Heart left ventricle (tissue), 16 donors: Measurements from ENCODE around the gene CHMP2A. TPM values are rescaled to one million over a fixed set of nuclear protein-coding genes. Genes with fewer than 3 reads are reported as not detected.

Experiments used
- ATAC-seq, 4 donors: fragments of 200-7000 bp; cut with Tn5 transposase; one replicate each; pipeline ENCODE4 v1.9.1; 2020 to 2022; ENCODE audit warnings: moderate library complexity in 4 of 4, mild to moderate bottlenecking in 3 of 4, moderate number of reproducible peaks in 1 of 4
- DNase-seq, 5 donors: peaks; one replicate each; pipeline ENCODE4 v3.0.0-alpha.2; 2020
- H3K27ac ChIP-seq, 12 donors: fragments of 200-600 bp; sonication (generic) in 4 of 12; one replicate each; pipeline versions ENCODE4 v1.5.0 to v1.8.0; 2016 to 2022; ENCODE audit warnings: mild to moderate bottlenecking in 2 of 12
- H3K27me3 ChIP-seq, 9 donors: fragments of 200-600 bp; sonication (generic) in 2 of 9; one replicate each; pipeline versions ENCODE4 v1.5.1 to v1.8.0; 2016 to 2022; ENCODE audit warnings: mild to moderate bottlenecking in 3 of 9
- H3K36me3 ChIP-seq, 9 donors: fragments of 200-600 bp; sonication (generic) in 2 of 9; one replicate each; pipeline versions ENCODE4 v1.5.0 to v1.8.0; 2018 to 2022; ENCODE audit warnings: mild to moderate bottlenecking in 2 of 9
- H3K4me1 ChIP-seq, 12 donors: fragments of 200-600 bp; sonication (generic) in 4 of 12; one replicate each; pipeline versions ENCODE4 v1.5.0 to v1.8.0; 2016 to 2022; ENCODE audit warnings: mild to moderate bottlenecking in 3 of 12
- H3K4me3 ChIP-seq, 12 donors: fragments of 200-600 bp; sonication (generic) in 4 of 12; one replicate each; pipeline versions ENCODE4 v1.5.0 to v1.8.0; 2017 to 2022; ENCODE audit warnings: mild to moderate bottlenecking in 9 of 12, moderate library complexity in 4 of 12
- H3K9me3 ChIP-seq, 12 donors: fragments of 200-600 bp; sonication (generic) in 4 of 12; one replicate each; pipeline versions ENCODE4 v1.5.0 to v1.8.0; 2016 to 2022; ENCODE audit warnings: mild to moderate bottlenecking in 1 of 12
- CTCF ChIP-seq, 12 donors: fragments of 200-600 bp; sonication (generic) in 4 of 12; IDR thresholded peaks; one replicate each; pipeline versions ENCODE4 v1.5.0 to v1.8.0; 2018 to 2022; ENCODE audit warnings: antibody characterized with exemption in 12 of 12, mild to moderate bottlenecking in 5 of 12
- POLR2A ChIP-seq, 2 donors: fragments of 450-650 bp; IDR thresholded peaks; one replicate each; pipeline ENCODE4 v1.6.1; 2017; ENCODE audit warnings: antibody characterized with exemption in 2 of 2, mild to moderate bottlenecking in 2 of 2, moderate library complexity in 2 of 2
- WGBS, 4 donors: extraction: QIAGEN DNeasy Blood & Tissue Kit in 2 of 4; methylation state at CpG; one replicate each; pipeline versions ENCODE4 v1.1.5 to v1.1.7; 2013 to 2018; 5-methylcytosine and 5-hydroxymethylcytosine counted together
- intact Hi-C, 10 donors: fragments of 100-400 bp; cut with DNase I; formaldehyde crosslinking; loops; one replicate each; pipeline versions ENCODE4 v1.11.1 to v1.14.2; 2022
- polyA plus RNA-seq, 2 donors: library from polyadenylated mRNA; stranded (reverse); fragments of 200-250 nt; gene quantifications; one replicate each; pipeline ENCODE4 v1.2.3, GENCODE V29; 2013
- total RNA-seq, 9 donors: library from RNA; depleted of rRNA in 2 of 9; stranded (reverse); fragments of >200 nt in 2 of 9; fragmentation: NEBNext Ultra II Directional in 3 of 9; extraction: Animal tissue kit (Norgen Biotek cat#: 25700) in 3 of 9; gene quantifications; one replicate each; pipeline versions ENCODE4 v1.1.0 to v1.2.4, GENCODE V29; 2016 to 2023
- donor health status: ischemic (EF 13 %, LVEDD 7.1; RV severe dilation, severe dysfunction).
- donor health status: healthy with polysubstance abuse.
- donor health status: DM: no; HTN: yes; CAD: no.
- donor health status: DM: no; HTN: no; CAD: no.
- donor health status: ischemic (EF 25% LVEDD 6.9; RV normal size, moderate dysfunction).
- donor health status: ischemic (EF 25% LVEDD 5.7; RV mildly dilated, moderate dysfunction).
- donor health status: healthy.
- donor health status: DM: yes; HTN: yes; CAD: no.
- donor health status: ischemic (EF 35%, LVEDD 5.7; RV mildly dilated, moderate dysfunction).
- donor health status: nonischemic (EF 11% LVEDD 7.7; RV severe dilation, severe dysfunction).
- donor health status: DM: yes; HTN: yes; CAD: no.
- donor health status: PGD.
- donor health status: ischemic (EF 29% LVEDD 5.4; RV normal size, mild dysfunction).
- donor health status: nonischemic (EF 23%, LVEDD 6.1; RV moderate dilation, normal function).

The CHMP2A gene
- total and polyA plus RNA-seq, 11 donors, result 113 to 266 (median 138) TPM

- no peaks in the 10 kb centered on the region for H3K9me3 ChIP-seq
- H3K36me3 ChIP-seq, result no peaks in the 10 kb centered on the region
- TF ChIP-seq POLR2A (IDR thresholded peaks at IDR 0.05) (no peak), CTCF (IDR thresholded peaks at IDR 0.05) (no peak)
- H3K27me3 ChIP-seq, result peaks cover 0 to 20% (median 11%) of the 10 kb centered on the region in 9 donors
- no peak overlapping the region for H3K4me3 ChIP-seq
- WGBS, 4 donors, result 80 to 91% (median 88%) methylated on average over 8 of the region's 8 CpGs
- DNase-seq, result no peak
- intact Hi-C loops, result no loop called here
- ATAC-seq, result no peak
- peaks cover 0 to 12% (median 7%) of the 10 kb centered on the region in 12 donors for H3K4me1 ChIP-seq
- no peak overlapping the region for H3K27ac ChIP-seq
Measured at GRCh38 chr19:58536852-58537798, 17.8 kb downstream of the CHMP2A start.

GRCh38 chr19:58535857-58536256, 19.0 kb downstream of the CHMP2A start:
- DNase-seq, result no peak
- Histone ChIP-seq H3K4me1 (peaks cover 0 to 12% (median 7%) of the 10 kb centered on the region in 12 donors), H3K4me3 (no peak overlapping the region), H3K27ac (no peak overlapping the region), H3K36me3 (no peaks in the 10 kb centered on the region), H3K27me3 (peaks cover 0 to 23% (median 11%) of the 10 kb centered on the region in 9 donors), H3K9me3 (no peaks in the 10 kb centered on the region)
- intact Hi-C loops, result no loop called here
- no peak for ATAC-seq
- WGBS, 4 donors, result 85 to 96% (median 94%) methylated on average over 3 of the region's 3 CpGs
- TF ChIP-seq POLR2A (IDR thresholded peaks at IDR 0.05) (no peak), CTCF (IDR thresholded peaks at IDR 0.05) (no peak)

GRCh38 chr19:58531034-58531840, 23.7 kb downstream of the CHMP2A start:
- Histone ChIP-seq H3K27ac (no peak overlapping the region), H3K4me1 (no peaks in the 10 kb centered on the region), H3K36me3 (no peaks in the 10 kb centered on the region), H3K9me3 (no peaks in the 10 kb centered on the region), H3K4me3 (no peak overlapping the region), H3K27me3 (peaks cover 0 to 7% (median 0%) of the 10 kb centered on the region in 9 donors)
- 65 to 75% (median 70%) methylated on average over 10 of the region's 10 CpGs for WGBS, 4 donors
- no peak for TF ChIP-seq POLR2A (IDR thresholded peaks at IDR 0.05)
- no peak for TF ChIP-seq CTCF (IDR thresholded peaks at IDR 0.05)
- ATAC-seq, result no peak
- no peak for DNase-seq
- intact Hi-C loops, result no loop called here

GRCh38 chr19:58529405-58529804, 25.5 kb downstream of the CHMP2A start:
- DNase-seq, result no peak
- TF ChIP-seq CTCF (IDR thresholded peaks at IDR 0.05) (no peak), POLR2A (IDR thresholded peaks at IDR 0.05) (no peak)
- Histone ChIP-seq H3K27me3 (peaks cover 0 to 7% (median 0%) of the 10 kb centered on the region in 9 donors), H3K9me3 (no peaks in the 10 kb centered on the region), H3K4me1 (no peaks in the 10 kb centered on the region), H3K36me3 (no peaks in the 10 kb centered on the region), H3K4me3 (no peak overlapping the region), H3K27ac (no peak overlapping the region)
- WGBS, 4 donors, result 72 to 79% (median 75%) methylated on average over 3 of the region's 3 CpGs
- intact Hi-C loops, result no loop called here
- no peak for ATAC-seq
